ENCODE results near the gene GAB2. TPM values are rescaled to one million over a fixed set of nuclear protein-coding genes. Genes with fewer than 3 reads are reported as not detected.
"Not testable (repeated sequence)": the region's sequence is repeated elsewhere in the genome, so short reads cannot be mapped to it uniquely, and the experiment has no call there.

The GAB2 gene
- total RNA-seq, 1 donor from 2014 or later, result 15.9 TPM

DNA sequence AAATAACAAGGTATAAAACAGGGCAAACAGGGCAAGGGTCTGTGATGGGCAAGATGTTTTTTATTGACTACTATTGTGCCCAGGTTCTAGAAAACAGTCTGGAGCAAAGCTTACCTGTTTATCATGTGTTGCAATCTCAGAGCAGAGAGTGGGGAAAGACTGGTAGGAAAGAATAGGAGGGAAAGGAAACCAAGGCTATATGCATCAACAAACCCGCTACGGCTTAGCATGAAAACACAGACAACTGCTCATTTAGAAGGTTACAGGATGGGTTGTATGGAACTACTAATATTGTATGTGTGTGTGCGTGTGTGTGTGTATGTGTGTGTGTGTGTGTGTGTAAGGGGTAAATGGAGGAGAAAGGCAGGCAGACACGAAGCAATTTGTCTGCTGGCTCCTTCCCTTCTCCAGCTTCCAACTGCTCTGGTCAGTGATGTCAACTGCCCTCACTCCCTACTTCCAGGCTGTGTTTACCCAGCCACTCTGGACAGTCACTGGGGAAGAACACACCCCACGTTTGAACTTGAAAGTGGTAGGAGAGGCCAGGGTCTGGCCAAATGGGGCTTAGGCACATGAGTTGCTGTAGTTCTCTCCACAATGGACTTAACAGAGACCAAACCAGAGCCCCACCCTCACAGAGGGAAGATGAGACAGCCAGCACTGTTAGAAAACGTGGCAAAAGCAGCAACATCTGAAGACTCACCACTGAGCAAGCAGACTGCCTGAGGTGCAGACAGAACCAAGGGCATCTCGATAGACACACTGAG is 47.0 kb downstream of the GAB2 start:
- Mint-ChIP-seq H3K9me3 (no peaks in the 10 kb centered on the region), H3K27me3 (ENCODE audit: insufficient read depth) (no peaks in the 10 kb centered on the region), H3K4me3 (no peak overlapping the region), H3K36me3 (ENCODE audit: low read depth) (peaks cover 9% of the 10 kb centered on the region), H3K27ac (no peak overlapping the region), H3K4me1 (ENCODE audit: low read depth) (peaks cover 15% of the 10 kb centered on the region)
- intact Hi-C loops (cut with micrococcal nuclease), result no loop called here
- DNase-seq (ENCODE audit: low spot score), result no peak

DNA sequence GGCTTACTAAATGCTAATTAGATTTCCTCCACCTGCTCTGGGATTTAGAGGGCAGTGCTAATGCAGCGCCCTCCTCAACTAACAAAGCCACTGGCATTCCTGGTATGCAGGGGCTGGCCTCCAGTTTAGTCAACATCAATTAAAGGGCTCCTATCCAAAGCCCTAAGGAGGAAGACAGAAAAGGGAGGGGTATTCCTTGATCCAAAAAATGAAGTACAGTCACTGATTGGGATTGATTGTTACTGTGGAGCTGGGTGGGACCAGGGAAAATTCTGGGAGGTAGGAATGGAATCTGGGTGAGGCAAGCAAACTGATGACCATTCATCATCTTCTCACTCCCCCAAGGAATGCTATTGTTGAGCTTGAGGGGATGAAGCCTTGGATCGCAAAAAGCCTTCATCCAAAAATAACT is 52.2 kb downstream of the GAB2 start:
- intact Hi-C loops (cut with micrococcal nuclease), result no loop called here

DNA sequence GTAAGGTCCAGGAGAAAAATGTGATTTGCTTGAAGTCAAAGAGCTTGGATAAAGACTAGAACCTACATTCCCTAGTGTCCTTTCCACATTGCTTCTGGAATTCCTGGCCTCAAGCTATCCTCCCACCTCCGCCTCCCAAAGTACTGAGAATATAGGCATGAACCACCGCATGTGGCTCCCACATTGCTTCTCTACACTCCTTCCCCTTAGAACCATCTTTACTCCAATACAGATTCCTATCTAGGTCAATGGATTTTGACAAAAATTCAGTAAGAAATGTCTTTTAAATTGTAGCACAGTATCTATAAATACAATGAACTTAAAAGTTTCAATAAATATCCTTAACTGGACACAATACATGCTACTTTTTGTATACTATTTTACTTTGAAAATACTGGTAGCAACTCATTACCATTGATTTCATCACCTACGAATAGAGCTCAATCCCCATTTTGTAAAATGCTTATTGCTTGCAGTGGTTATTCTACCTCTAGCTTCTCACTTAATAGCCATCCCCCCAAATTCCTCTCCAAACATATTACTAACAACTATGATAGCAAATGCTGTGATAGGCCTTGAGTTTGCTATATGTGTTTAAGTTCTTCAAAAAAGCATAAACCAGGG is 53.4 kb downstream of the GAB2 start:
- Mint-ChIP-seq H3K4me3 (no peak overlapping the region), H3K36me3 (ENCODE audit: low read depth) (peaks cover 3% of the 10 kb centered on the region), H3K4me1 (ENCODE audit: low read depth) (peaks cover 22% of the 10 kb centered on the region), H3K27ac (no peak overlapping the region), H3K9me3 (no peaks in the 10 kb centered on the region), H3K27me3 (ENCODE audit: insufficient read depth) (peaks cover 4% of the 10 kb centered on the region)
- intact Hi-C loops (cut with micrococcal nuclease), result no loop called here
- DNase-seq (ENCODE audit: low spot score), result no peak

More for the DNA sequence above, 52.2 kb downstream of the GAB2 start:
- H3K36me3 Mint-ChIP-seq (ENCODE audit: low read depth), result peaks cover 5% of the 10 kb centered on the region
- peaks cover 3% of the 10 kb centered on the region for H3K27me3 Mint-ChIP-seq (ENCODE audit: insufficient read depth)
- no peak for DNase-seq (ENCODE audit: low spot score)
- H3K9me3 Mint-ChIP-seq, result no peaks in the 10 kb centered on the region
- H3K4me3 Mint-ChIP-seq, result no peak overlapping the region
- H3K27ac Mint-ChIP-seq, result no peak overlapping the region
- H3K4me1 Mint-ChIP-seq (ENCODE audit: low read depth), result peaks cover 18% of the 10 kb centered on the region

DNA sequence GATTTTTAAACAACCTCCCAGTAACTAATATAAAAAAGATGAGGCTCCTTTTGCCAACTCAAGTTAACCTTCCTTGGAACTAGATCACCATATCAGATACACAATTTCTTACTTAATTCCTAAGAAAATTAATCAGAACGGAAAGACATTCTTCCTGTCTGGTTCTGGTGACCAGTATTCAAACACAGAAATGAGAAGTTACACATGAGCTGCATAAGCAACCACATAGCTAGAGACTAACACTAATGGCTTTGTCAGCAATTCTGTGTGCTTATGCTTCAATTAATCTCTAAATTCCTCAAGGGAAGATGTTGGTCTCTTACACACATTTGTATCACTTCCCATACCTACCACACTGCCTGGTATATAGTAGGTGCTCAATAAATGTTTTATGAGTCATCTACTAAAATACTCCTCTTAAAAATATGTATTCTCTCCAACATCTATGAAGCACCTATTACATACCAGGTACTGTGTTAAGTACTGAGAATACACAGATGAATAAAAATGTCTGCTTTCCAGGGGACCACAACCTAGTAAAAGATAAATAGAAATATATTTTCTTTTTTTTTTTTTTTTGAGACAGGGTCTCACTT is 54.5 kb downstream of the GAB2 start:
- Mint-ChIP-seq H3K4me3 (no peak overlapping the region), H3K9me3 (no peaks in the 10 kb centered on the region), H3K27me3 (ENCODE audit: insufficient read depth) (peaks cover 4% of the 10 kb centered on the region), H3K27ac (no peak overlapping the region), H3K36me3 (ENCODE audit: low read depth) (peaks cover 4% of the 10 kb centered on the region), H3K4me1 (ENCODE audit: low read depth) (peaks cover 30% of the 10 kb centered on the region)
- intact Hi-C loops (cut with micrococcal nuclease), result no loop called here
- no peak for DNase-seq (ENCODE audit: low spot score)

DNA sequence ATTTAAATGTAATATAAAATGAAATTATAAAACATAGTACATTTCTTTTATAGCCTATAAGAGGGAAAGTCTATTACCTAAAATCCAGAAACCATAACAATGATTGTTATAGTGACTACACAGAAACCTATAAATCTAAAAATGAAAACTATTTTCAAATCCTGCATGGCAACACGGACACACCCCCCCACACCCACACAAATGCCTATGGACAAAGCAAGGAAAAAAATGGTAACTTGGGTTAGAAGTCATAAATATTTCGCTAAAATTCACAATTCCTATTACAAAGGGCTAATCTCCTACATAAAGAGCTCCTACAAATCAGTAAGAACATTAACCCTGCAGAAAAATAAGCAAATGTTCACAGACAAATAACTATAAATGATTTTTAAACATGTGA is 56.4 kb downstream of the GAB2 start:
- Mint-ChIP-seq H3K9me3 (peaks cover 13% of the 10 kb centered on the region), H3K4me3 (no peak overlapping the region), H3K4me1 (ENCODE audit: low read depth) (peaks cover 40% of the 10 kb centered on the region), H3K27ac (no peak overlapping the region), H3K36me3 (ENCODE audit: low read depth) (peaks cover 12% of the 10 kb centered on the region), H3K27me3 (ENCODE audit: insufficient read depth) (peaks cover 4% of the 10 kb centered on the region)
- no peak for DNase-seq (ENCODE audit: low spot score)
- intact Hi-C loops (cut with micrococcal nuclease), result no loop called here

DNA sequence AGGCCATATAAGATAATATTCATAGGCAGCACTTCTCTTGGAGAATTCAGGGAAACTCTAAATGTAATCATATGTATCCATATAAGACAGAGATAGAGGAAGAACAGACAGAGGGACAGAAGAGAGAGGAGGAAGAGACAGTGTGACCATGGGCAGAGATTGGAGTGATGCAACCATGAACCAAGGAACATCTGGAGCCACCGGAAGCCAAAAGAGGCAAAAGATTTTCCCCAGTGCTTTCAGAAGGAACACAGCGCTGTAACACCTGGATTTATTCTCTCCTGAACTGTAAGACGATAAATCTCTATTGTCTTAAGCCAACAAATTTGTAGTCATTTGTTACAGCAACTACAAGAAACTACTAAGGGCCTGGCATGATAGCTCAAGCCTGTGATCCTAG is 57.7 kb downstream of the GAB2 start:
- no peak for DNase-seq (ENCODE audit: low spot score)
- peaks cover 4% of the 10 kb centered on the region for H3K27me3 Mint-ChIP-seq (ENCODE audit: insufficient read depth)
- peaks cover 46% of the 10 kb centered on the region for H3K4me1 Mint-ChIP-seq (ENCODE audit: low read depth)
- H3K9me3 Mint-ChIP-seq, result peaks cover 13% of the 10 kb centered on the region
- H3K4me3 Mint-ChIP-seq, result no peak overlapping the region
- H3K27ac Mint-ChIP-seq, result no peak overlapping the region
- peaks cover 14% of the 10 kb centered on the region for H3K36me3 Mint-ChIP-seq (ENCODE audit: low read depth)
- intact Hi-C loops (cut with micrococcal nuclease), result no loop called here

DNA sequence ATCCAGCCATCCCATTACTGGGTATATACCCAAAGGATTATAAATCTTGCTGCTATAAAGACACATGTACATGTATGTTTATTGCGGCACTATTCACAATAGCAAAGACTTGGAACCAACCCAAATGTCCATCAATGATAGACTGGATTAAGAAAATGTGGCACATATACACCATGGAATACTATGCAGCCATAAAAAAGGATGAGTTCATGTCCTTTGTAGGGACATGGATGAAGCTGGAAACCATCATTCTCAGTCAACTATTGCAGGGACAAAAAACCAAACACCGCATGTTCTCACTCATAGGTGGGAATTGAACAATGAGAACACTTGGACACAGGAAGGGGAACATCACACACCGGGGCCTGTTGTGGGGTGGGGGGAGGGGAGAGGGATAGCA is 59.7 kb downstream of the GAB2 start:
- intact Hi-C loops (cut with micrococcal nuclease); DNase-seq (ENCODE audit: low spot score); H3K27me3 Mint-ChIP-seq (ENCODE audit: insufficient read depth); H3K4me3 Mint-ChIP-seq; H3K27ac Mint-ChIP-seq: not testable (repeated sequence)
- peaks cover 13% of the 10 kb centered on the region for H3K9me3 Mint-ChIP-seq
- peaks cover 51% of the 10 kb centered on the region for H3K4me1 Mint-ChIP-seq (ENCODE audit: low read depth)
- peaks cover 14% of the 10 kb centered on the region for H3K36me3 Mint-ChIP-seq (ENCODE audit: low read depth)

DNA sequence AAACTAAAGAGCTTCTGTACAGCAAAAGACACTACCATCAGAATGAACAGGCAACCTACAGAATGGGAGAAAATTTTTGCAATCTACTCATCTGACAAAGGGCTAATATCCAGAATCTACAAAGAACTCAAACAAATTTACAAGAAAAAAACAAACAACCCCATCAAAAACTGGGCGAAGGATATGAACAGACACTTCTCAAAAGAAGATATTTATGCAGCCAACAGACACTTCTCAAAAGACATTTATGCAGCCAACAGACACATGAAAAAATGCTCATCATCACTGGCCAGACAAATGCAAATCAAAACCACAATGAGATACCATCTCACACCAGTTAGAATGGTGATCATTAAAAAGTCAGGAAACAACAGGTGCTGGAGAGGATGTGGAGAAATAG is 60.2 kb downstream of the GAB2 start:
- H3K27ac Mint-ChIP-seq; H3K27me3 Mint-ChIP-seq (ENCODE audit: insufficient read depth); intact Hi-C loops (cut with micrococcal nuclease); H3K4me3 Mint-ChIP-seq; DNase-seq (ENCODE audit: low spot score): not testable (repeated sequence)
- Mint-ChIP-seq H3K9me3 (peaks cover 13% of the 10 kb centered on the region), H3K4me1 (ENCODE audit: low read depth) (peaks cover 48% of the 10 kb centered on the region), H3K36me3 (ENCODE audit: low read depth) (peaks cover 14% of the 10 kb centered on the region)

DNA sequence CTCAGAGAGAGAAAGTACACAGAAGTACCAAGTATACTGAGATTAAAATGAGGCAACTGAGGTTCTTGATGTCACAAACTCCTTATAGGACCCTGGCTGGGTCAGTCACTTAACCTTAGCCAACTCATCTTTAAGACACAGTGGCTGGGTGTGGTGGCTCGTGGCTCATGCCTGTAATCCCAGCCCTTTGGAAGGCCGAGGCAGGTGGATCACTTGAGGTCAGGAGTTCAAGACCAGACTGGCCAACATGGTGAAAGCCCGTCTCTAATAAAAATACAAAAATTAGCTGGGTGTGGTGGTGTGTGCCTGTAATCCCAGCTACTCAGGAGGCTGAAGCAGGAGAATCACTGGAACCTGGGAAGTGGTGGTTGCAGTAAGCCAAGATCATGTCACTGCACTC is 61.9 kb downstream of the GAB2 start:
- DNase-seq (ENCODE audit: low spot score); H3K27ac Mint-ChIP-seq; H3K27me3 Mint-ChIP-seq (ENCODE audit: insufficient read depth); intact Hi-C loops (cut with micrococcal nuclease); H3K4me3 Mint-ChIP-seq: not testable (repeated sequence)
- H3K9me3 Mint-ChIP-seq, result peaks cover 13% of the 10 kb centered on the region
- H3K36me3 Mint-ChIP-seq (ENCODE audit: low read depth), result peaks cover 14% of the 10 kb centered on the region
- H3K4me1 Mint-ChIP-seq (ENCODE audit: low read depth), result peaks cover 55% of the 10 kb centered on the region

DNA sequence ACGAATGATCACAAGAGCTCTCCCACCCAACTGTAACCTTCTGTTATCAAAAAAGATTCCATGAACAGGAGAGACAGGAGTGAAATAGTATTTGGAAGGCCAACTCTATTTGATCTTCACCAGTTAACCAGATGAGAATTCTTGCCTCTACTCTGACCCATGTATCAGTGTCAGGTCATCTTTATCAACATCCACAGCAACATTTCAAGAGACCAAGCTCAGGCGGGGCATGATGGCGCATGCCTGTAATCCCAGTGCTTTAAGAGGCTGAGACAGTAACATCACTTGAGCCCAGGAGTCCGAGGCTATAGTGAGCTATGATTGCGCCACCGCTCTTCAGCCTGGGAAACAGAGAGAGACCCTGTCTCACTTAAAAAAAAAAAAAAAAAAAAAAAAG is 62.3 kb downstream of the GAB2 start:
- no peak for DNase-seq (ENCODE audit: low spot score)
- intact Hi-C loops (cut with micrococcal nuclease), result no loop called here
- peaks cover 2% of the 10 kb centered on the region for H3K27me3 Mint-ChIP-seq (ENCODE audit: insufficient read depth)
- peaks cover 13% of the 10 kb centered on the region for H3K9me3 Mint-ChIP-seq
- no peak overlapping the region for H3K4me3 Mint-ChIP-seq
- peaks cover 59% of the 10 kb centered on the region for H3K4me1 Mint-ChIP-seq (ENCODE audit: low read depth)
- H3K36me3 Mint-ChIP-seq (ENCODE audit: low read depth), result peaks cover 14% of the 10 kb centered on the region
- no peak overlapping the region for H3K27ac Mint-ChIP-seq

DNA sequence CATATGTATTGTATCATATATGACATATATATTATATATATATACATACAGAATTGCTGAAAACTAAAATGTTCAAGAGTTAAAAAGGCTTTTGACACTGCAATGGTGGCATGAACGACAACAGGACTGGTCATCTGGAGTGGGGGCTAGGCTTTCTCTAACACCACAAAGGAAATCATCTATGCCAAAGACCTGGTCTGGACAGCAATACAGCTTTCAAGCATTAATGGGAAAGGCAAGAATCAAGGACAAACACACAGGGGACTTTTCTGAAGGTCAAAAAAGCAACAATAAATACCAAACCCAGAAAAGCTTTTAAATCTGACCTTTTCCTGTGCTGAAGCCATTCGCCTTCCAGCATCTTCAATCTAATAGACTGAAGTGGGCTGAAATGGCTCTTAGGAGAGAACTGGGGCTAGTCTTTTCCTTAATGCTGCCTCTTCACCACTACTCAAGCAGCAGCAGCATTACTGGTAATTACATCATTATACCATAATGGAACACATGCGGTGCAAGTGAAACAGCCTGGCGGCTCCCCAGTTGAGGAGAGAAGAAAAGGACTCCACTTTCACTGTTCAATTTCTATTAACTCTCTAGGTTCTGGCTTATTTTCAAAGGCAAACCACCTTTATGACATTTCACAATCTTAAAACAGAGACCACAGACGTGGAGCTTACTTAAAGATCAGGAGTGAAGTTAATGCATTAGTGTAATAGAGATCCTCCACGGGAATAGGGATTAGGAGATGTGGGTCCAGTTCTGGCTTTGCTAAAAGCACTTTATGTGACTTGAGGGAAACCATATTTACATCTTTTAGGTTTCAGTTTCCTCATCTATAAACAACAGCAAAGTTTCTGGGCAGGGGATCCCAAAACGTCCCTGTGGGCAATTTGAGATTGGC is 63.0 kb downstream of the GAB2 start:
- Mint-ChIP-seq H3K36me3 (ENCODE audit: low read depth) (peaks cover 16% of the 10 kb centered on the region), H3K9me3 (peaks cover 13% of the 10 kb centered on the region), H3K4me3 (no peak overlapping the region), H3K27ac (no peak overlapping the region), H3K27me3 (ENCODE audit: insufficient read depth) (no peaks in the 10 kb centered on the region), H3K4me1 (ENCODE audit: low read depth) (peaks cover 61% of the 10 kb centered on the region)
- DNase-seq (ENCODE audit: low spot score), result no peak
- intact Hi-C loops (cut with micrococcal nuclease), result no loop called here

DNA sequence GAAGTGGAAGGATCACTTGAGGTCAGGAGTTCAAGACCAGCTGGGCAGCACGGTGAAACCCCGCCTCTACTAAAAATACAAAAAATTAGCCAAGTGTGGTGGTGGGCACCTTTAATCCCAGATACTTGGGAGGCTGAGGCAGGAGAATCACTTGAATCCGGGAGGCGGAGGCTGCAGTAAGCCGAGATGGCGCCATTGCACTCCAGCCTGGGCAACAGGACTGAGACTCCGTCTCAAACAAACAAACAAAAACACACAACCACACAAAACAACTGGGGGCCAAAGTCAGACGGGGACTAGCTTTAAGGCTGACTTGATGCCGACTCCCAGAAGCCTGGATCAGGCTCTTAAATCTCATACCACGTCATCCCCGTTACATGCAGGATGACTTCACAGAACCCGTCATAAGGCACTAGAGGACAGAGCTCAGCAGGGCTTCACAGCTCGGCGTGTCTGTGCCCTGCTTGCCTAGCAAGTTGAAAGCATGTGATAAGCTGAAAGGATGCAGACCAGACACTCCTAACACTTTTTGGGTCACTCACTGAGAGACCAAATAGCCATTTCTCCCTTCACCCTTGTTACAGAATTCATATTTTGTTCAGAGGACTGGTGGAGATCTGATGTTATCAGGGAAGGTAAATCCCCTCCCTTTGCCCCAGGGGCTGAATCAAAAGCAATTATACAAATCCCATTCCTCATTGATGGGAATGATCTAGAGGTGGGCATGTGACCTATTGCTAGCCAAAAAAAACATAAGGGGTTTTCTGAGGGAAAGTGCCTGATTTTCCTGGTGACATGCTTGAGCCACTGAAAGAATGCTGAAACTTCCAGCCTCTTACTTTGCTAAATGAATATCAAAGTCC is 65.4 kb downstream of the GAB2 start:
- H3K36me3 Mint-ChIP-seq (ENCODE audit: low read depth), result peaks cover 10% of the 10 kb centered on the region
- H3K27ac Mint-ChIP-seq, result no peak overlapping the region
- no peak overlapping the region for H3K4me3 Mint-ChIP-seq
- DNase-seq (ENCODE audit: low spot score), result no peak
- H3K4me1 Mint-ChIP-seq (ENCODE audit: low read depth), result peaks cover 71% of the 10 kb centered on the region
- peaks cover 7% of the 10 kb centered on the region for H3K9me3 Mint-ChIP-seq
- intact Hi-C loops (cut with micrococcal nuclease), result no loop called here
- no peaks in the 10 kb centered on the region for H3K27me3 Mint-ChIP-seq (ENCODE audit: insufficient read depth)

All from activated T-helper 1 cell treated with anti-CD3 and anti-CD28 coated beads, Interleukin-12 subunit alpha, Interleukin-12 subunit beta, Interleukin-2, Interleukin-4 antibody, amounts not matched to agents 30 ng/mL and 10 ng/mL and 1 ng/mL, durations not matched to agents 14 hours and 24 hours and 36 hours (primary cell).